ENCODE results near the gene HNF4A. TPM values are rescaled to one million over a fixed set of nuclear protein-coding genes. Genes with fewer than 3 reads are reported as not detected.

Gene HNF4A
- total and polyA plus RNA-seq, 2 of the 13 experiments (the other 11 are each of a cell fraction or from before 2014, with no cell fraction given) = 80.9 to 169 TPM

GRCh38 chr20:44412402-44413144 lies 57.1 kb downstream of the HNF4A start (continued):
- TF ChIP-seq ZNF138 (CRISPR knock-in tag; IDR thresholded peaks at IDR 0.05; ENCODE audit: low read depth) = peak; percentile 52; the same call in 1 of the 2 replicates
- no peak for TF ChIP-seq TIGD3 (CRISPR knock-in tag; IDR thresholded peaks at IDR 0.05; ENCODE audit: borderline replicate concordance)
- no peak for TF ChIP-seq PHF5A (CRISPR knock-in tag; IDR thresholded peaks at IDR 0.05; ENCODE audit: low read depth, unreplicated experiment)
- TF ChIP-seq FOXA3 (CRISPR knock-in tag; IDR thresholded peaks at IDR 0.05) = no peak
- TF ChIP-seq ZNF687 (CRISPR knock-in tag; IDR thresholded peaks at IDR 0.05) = peak; percentile 80
- TF ChIP-seq, protein P1, sequence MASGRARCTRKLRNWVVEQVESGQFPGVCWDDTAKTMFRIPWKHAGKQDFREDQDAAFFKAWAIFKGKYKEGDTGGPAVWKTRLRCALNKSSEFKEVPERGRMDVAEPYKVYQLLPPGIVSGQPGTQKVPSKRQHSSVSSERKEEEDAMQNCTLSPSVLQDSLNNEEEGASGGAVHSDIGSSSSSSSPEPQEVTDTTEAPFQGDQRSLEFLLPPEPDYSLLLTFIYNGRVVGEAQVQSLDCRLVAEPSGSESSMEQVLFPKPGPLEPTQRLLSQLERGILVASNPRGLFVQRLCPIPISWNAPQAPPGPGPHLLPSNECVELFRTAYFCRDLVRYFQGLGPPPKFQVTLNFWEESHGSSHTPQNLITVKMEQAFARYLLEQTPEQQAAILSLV (CRISPR knock-in tag; IDR thresholded peaks at IDR 0.05; ENCODE audit: borderline replicate concordance) = peak; percentile 14; the same call in 1 of the 2 replicates
- TF ChIP-seq ZNF253 (CRISPR knock-in tag; IDR thresholded peaks at IDR 0.05; ENCODE audit: borderline replicate concordance) = 0 out of 2 replicates have a peak, but pooled peaks have one; percentile 38
- TF ChIP-seq RBM39 (IDR thresholded peaks at IDR 0.05; ENCODE audit: low read depth, low read length, poor library complexity, severe bottlenecking) = no peak
- no peak for TF ChIP-seq SPEN (CRISPR knock-in tag; IDR thresholded peaks at IDR 0.05; ENCODE audit: low read depth)
- TF ChIP-seq NFE2L1 (CRISPR knock-in tag; IDR thresholded peaks at IDR 0.05; ENCODE audit: borderline replicate concordance) = 0 out of 2 replicates have a peak, but pooled peaks have one; percentile 24
- TF ChIP-seq YEATS4 (CRISPR knock-in tag; IDR thresholded peaks at IDR 0.05; ENCODE audit: borderline replicate concordance) = 0 out of 2 replicates have a peak, but pooled peaks have one; percentile 19
- TF ChIP-seq, protein P2, sequence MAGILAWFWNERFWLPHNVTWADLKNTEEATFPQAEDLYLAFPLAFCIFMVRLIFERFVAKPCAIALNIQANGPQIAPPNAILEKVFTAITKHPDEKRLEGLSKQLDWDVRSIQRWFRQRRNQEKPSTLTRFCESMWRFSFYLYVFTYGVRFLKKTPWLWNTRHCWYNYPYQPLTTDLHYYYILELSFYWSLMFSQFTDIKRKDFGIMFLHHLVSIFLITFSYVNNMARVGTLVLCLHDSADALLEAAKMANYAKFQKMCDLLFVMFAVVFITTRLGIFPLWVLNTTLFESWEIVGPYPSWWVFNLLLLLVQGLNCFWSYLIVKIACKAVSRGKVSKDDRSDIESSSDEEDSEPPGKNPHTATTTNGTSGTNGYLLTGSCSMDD (CRISPR knock-in tag; IDR thresholded peaks at IDR 0.05) = no peak
- peak; percentile 95 for TF ChIP-seq AGO2 (optimal IDR thresholded peaks at IDR 0.05; ENCODE audit: low read depth, low read length)
- no peak for TF ChIP-seq KAT8 (CRISPR knock-in tag; IDR thresholded peaks at IDR 0.05)
- no peak for TF ChIP-seq HNRNPUL1 (IDR thresholded peaks at IDR 0.05; ENCODE audit: low read depth, low read length)
- no peak for TF ChIP-seq ZMAT3 (CRISPR knock-in tag; conservative IDR thresholded peaks at IDR 0.05)
- no peak for TF ChIP-seq ZNF460 (CRISPR knock-in tag; IDR thresholded peaks at IDR 0.05; ENCODE audit: borderline replicate concordance)
- TF ChIP-seq ARNT (IDR thresholded peaks at IDR 0.05) = no peak
- no peak for TF ChIP-seq ZNF205 (CRISPR knock-in tag; IDR thresholded peaks at IDR 0.05)
- TF ChIP-seq HMG20B (CRISPR knock-in tag; conservative IDR thresholded peaks at IDR 0.05) = no peak
